ENCODE measurements around the gene ASNSD1.

The ASNSD1 gene

DNA sequence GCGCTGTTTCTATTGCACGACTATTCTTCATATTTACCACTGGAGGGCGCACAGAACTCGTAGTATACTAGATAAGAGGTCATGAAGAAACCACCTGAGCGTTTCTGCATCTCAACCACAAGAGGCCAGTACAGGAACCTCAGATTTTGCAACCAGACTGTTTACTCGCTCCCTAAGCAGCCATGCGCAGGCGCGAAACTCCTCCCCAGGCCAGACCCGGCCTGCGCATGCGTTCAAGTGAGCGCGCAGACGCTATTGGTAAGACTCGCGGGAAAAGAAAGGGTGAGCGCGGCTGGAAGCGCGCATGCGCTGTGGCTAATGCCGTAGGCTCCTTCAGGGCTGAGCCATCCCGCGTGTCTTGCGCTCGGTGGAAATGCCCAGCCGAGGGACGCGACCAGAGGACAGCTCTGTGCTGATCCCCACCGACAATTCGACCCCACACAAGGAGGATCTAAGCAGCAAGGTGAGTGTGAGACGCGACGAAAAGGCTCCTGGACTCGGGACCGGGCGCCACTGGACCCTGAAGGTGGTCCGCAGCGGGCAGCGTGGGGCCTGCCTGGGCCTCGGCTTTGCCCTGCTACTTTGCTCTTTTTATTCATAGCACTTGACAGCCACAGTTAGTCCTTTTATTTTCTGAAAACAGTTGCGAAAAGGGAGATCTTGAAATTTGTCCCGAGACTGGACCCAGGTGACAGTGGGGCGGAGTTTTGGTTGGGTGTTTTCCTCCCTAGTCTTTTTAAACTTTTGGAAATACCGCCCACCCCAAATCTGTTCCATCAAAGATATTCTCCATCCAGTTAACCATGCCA lies at the start of gene ASNSD1:
Gene ASNSD1, plus strand, starts transcription at position 312 of the 809 bp plus-strand sequence. CDS start 4,674 bp downstream, outside the sequence.
- H3K27me3 Mint-ChIP-seq = no peaks in the 10 kb centered on the region
- H3K4me3 Mint-ChIP-seq = no peak within 1 kb of the TSS
- no peaks in the 10 kb centered on the region for H3K36me3 Mint-ChIP-seq
- H3K27ac Mint-ChIP-seq = no peak within 1 kb of the TSS
- H3K9me3 Mint-ChIP-seq (ENCODE audit: low read depth) = no peaks in the 10 kb centered on the region
- H3K4me1 Mint-ChIP-seq (ENCODE audit: low read depth) = peaks cover 54% of the 10 kb centered on the region

DNA sequence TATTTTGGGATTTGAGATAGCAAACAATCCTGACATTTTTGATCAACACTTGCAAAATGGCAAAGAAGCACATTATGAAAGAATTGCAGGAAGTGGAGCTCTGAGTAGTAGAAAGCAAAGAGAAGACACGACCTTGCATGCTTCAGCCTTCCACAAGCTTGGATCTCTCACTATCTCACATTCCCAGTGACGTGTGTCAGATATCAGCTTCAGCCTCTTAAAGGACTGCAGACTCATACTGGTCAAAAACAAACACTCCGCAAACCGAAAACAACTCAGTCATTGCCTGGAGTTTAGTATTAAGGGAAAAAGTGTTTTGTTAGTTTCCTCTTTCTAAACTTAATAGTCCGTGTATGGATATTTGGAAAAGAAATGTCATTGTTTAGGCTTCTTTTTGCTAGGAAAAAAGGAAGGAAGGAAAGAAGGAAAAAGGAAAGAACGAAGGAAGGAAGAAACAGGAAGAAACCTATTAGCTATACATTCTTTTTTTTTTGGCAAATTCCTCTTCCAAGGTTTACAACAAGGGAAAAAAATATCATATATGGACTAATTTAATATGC lies 48.1 kb upstream of the ASNSD1 start:
- Mint-ChIP-seq H3K4me3 (no peak overlapping the region), H3K4me1 (ENCODE audit: low read depth) (peaks cover 3% of the 10 kb centered on the region)

GRCh38 chr2:189613650-189614420 lies 47.4 kb upstream of the ASNSD1 start:
- Mint-ChIP-seq H3K4me1 (ENCODE audit: low read depth) (peaks cover 3% of the 10 kb centered on the region), H3K27me3 (no peaks in the 10 kb centered on the region), H3K4me3 (no peak overlapping the region), H3K36me3 (no peaks in the 10 kb centered on the region), H3K9me3 (ENCODE audit: low read depth) (no peaks in the 10 kb centered on the region), H3K27ac (no peak overlapping the region)

More for the DNA sequence above, 48.1 kb upstream of the ASNSD1 start:
- Mint-ChIP-seq H3K9me3 (ENCODE audit: low read depth) (no peaks in the 10 kb centered on the region), H3K36me3 (no peaks in the 10 kb centered on the region), H3K27me3 (no peaks in the 10 kb centered on the region), H3K27ac (peak overlapping the region; percentile 34)

- Mint-ChIP-seq H3K27ac (no peak overlapping the region), H3K4me3 (no peak overlapping the region), H3K36me3 (no peaks in the 10 kb centered on the region), H3K4me1 (ENCODE audit: low read depth) (peaks cover 3% of the 10 kb centered on the region), H3K27me3 (no peaks in the 10 kb centered on the region), H3K9me3 (ENCODE audit: low read depth) (no peaks in the 10 kb centered on the region)
Observed at GRCh38 chr2:189614585-189614984, 46.7 kb upstream of the ASNSD1 start.

GRCh38 chr2:189618197-189618596 lies 43.1 kb upstream of the ASNSD1 start:
- Mint-ChIP-seq H3K27ac (no peak overlapping the region), H3K4me3 (no peak overlapping the region), H3K27me3 (no peaks in the 10 kb centered on the region), H3K4me1 (ENCODE audit: low read depth) (peaks cover 1% of the 10 kb centered on the region), H3K9me3 (ENCODE audit: low read depth) (no peaks in the 10 kb centered on the region), H3K36me3 (no peaks in the 10 kb centered on the region)

- Mint-ChIP-seq H3K27ac (no peak overlapping the region), H3K27me3 (no peaks in the 10 kb centered on the region), H3K9me3 (ENCODE audit: low read depth) (no peaks in the 10 kb centered on the region), H3K36me3 (no peaks in the 10 kb centered on the region), H3K4me3 (no peak overlapping the region), H3K4me1 (ENCODE audit: low read depth) (peaks cover 21% of the 10 kb centered on the region)
Observed at GRCh38 chr2:189621781-189622180, 39.5 kb upstream of the ASNSD1 start.

DNA sequence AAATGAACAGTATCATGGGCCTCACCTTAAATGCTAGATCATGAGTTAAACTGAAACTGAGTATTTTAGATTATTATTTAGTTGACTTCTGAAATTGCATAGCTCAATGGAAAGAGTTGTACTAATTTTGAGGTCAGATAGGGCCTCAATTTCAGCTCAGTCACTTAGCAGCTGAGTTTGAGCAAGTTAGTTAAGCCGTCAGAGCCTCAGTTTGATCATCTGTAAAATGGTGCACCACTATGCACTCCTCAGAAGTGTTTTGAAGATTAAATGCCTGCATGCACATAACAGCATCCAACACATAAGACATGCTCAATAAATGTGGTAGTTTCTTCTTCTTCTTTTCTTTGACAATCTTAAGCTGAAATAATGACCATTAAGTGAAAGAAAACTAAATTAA lies 38.2 kb upstream of the ASNSD1 start:
- H3K9me3 Mint-ChIP-seq (ENCODE audit: low read depth) = no peaks in the 10 kb centered on the region
- peaks cover 21% of the 10 kb centered on the region for H3K4me1 Mint-ChIP-seq (ENCODE audit: low read depth)
- H3K36me3 Mint-ChIP-seq = no peaks in the 10 kb centered on the region
- no peak overlapping the region for H3K27ac Mint-ChIP-seq
- no peaks in the 10 kb centered on the region for H3K27me3 Mint-ChIP-seq
- H3K4me3 Mint-ChIP-seq = no peak overlapping the region

DNA sequence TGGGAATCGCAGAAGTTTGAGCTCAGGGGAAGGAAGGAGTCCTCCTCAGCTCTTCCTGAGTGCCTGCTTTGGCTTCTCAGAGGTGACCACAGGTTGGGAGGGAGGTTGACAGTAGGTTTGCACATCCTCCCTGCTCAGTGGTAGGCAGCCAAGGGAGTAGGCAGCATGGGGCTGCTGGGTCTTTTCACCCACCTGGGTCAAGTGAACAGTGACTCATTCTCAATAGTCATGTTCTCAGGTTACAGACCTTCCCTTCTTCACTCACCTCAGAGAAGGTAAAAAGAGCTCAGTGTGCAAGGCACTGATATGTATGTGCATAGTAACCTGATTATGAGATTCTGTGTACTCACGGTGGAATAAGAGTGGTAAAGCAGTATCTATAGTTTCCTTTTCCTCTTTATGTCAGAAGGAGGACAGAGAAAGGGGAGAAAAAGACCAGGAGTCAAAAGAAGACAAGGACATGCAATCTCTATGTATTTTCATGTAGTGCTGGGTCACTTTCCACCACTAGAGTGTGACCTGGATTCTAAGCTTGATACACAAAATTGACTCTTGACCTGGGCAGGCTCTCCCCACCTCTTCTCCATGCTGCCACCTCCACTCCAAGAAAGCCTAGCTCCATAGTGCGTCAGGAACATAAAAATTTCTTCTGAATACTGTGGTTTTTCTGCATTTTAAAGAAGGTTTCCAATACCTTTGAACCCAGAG lies 36.5 kb upstream of the ASNSD1 start:
- Mint-ChIP-seq H3K27ac (no peak overlapping the region), H3K4me3 (no peak overlapping the region), H3K27me3 (no peaks in the 10 kb centered on the region), H3K4me1 (ENCODE audit: low read depth) (peaks cover 21% of the 10 kb centered on the region), H3K9me3 (ENCODE audit: low read depth) (no peaks in the 10 kb centered on the region), H3K36me3 (no peaks in the 10 kb centered on the region)

DNA sequence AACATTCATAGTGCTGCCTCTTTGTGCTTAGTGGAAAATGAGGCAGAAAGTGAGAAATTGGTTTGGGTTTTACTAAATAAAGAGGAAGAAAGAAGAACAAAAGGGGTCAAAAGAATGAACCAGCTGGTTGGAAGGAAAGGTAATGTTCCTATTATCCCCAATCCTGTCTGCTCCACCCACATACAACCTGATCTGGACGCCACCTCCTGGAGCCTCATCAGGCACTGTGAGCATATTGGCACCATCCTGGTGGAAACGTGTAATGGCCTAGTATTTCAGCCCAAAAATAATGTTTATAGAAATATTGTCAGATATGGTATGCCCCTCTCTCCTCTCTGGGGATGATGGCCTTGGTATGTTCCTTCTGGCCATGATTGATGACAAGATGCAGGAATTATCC lies 35.6 kb upstream of the ASNSD1 start:
- Mint-ChIP-seq H3K4me1 (ENCODE audit: low read depth) (peaks cover 21% of the 10 kb centered on the region), H3K4me3 (peak overlapping the region; percentile 18), H3K9me3 (ENCODE audit: low read depth) (no peaks in the 10 kb centered on the region), H3K36me3 (no peaks in the 10 kb centered on the region), H3K27me3 (no peaks in the 10 kb centered on the region), H3K27ac (no peak overlapping the region)

- Mint-ChIP-seq H3K27me3 (no peaks in the 10 kb centered on the region), H3K36me3 (no peaks in the 10 kb centered on the region), H3K27ac (no peak overlapping the region), H3K4me1 (ENCODE audit: low read depth) (peaks cover 21% of the 10 kb centered on the region), H3K4me3 (no peak overlapping the region), H3K9me3 (ENCODE audit: low read depth) (no peaks in the 10 kb centered on the region)
Observed at GRCh38 chr2:189627789-189628188, 33.5 kb upstream of the ASNSD1 start.

DNA sequence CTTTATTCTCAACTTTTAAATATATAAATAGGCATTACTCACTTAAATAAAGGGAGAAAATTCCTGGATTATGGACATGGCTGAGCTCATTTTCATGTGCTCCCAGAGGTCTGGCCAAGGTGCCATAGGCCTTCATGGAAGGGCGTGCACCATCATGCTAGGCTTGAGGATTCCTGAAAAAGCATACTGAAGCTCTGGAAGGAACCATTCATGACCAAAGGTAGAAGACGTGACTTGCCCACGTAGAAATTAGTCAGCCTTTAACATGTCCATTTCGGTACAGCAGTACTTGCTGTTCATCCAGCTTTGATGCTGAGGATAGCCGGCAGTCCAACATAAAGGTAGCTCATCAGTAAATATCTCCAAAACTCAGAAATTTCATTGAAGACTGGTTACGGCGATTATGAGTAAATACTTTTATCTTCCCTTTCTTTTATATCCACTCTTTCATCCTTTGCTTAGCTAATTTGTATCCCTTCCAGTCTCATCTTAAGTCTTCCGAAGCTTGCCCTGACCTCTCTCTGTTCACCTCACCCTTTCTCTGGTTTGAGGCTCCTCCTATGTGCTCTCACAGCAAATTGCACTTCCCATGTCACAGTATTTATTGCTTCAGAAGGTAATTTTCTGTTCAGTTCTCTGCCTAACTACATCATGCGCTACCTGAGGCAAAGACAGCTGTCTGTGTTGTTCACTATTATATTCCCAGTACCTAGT lies 32.3 kb upstream of the ASNSD1 start:
- no peaks in the 10 kb centered on the region for H3K27me3 Mint-ChIP-seq
- H3K4me3 Mint-ChIP-seq = no peak overlapping the region
- H3K36me3 Mint-ChIP-seq = no peaks in the 10 kb centered on the region
- H3K27ac Mint-ChIP-seq = no peak overlapping the region
- H3K9me3 Mint-ChIP-seq (ENCODE audit: low read depth) = no peaks in the 10 kb centered on the region
- H3K4me1 Mint-ChIP-seq (ENCODE audit: low read depth) = peaks cover 21% of the 10 kb centered on the region

- Mint-ChIP-seq H3K27me3 (no peaks in the 10 kb centered on the region), H3K4me1 (ENCODE audit: low read depth) (peaks cover 15% of the 10 kb centered on the region), H3K9me3 (ENCODE audit: low read depth) (no peaks in the 10 kb centered on the region), H3K4me3 (no peak overlapping the region), H3K36me3 (no peaks in the 10 kb centered on the region), H3K27ac (no peak overlapping the region)
Observed at GRCh38 chr2:189629531-189630453, 31.5 kb upstream of the ASNSD1 start.

- Mint-ChIP-seq H3K36me3 (no peaks in the 10 kb centered on the region), H3K27me3 (no peaks in the 10 kb centered on the region), H3K4me3 (no peak overlapping the region), H3K4me1 (ENCODE audit: low read depth) (no peaks in the 10 kb centered on the region), H3K9me3 (ENCODE audit: low read depth) (no peaks in the 10 kb centered on the region), H3K27ac (no peak overlapping the region)
Observed at GRCh38 chr2:189631849-189632248, 29.4 kb upstream of the ASNSD1 start.
